Motor neuron (in vitro differentiated cells): Measurements from ENCODE around the gene WIZ. TPM values are rescaled to one million over a fixed set of nuclear protein-coding genes. Genes with fewer than 3 reads are reported as not detected.
"Not testable (repeated sequence)": the region's sequence is repeated elsewhere in the genome, so short reads cannot be mapped to it uniquely, and the experiment has no call there.

Experiments
- ATAC-seq, 8 experiments: fragments of 200-7000 bp; cut with Tn5 transposase; replicated peaks in 6 of 8; 2 replicates each; pipeline ENCODE4 v1.8.0; 2021; ENCODE audit warnings: mild to moderate bottlenecking in 8 of 8, moderate library complexity in 8 of 8
- H3K27ac ChIP-seq, 2 donors: fragments of 250-450 bp; sonication (Bioruptor Pico); 2 replicates each; pipeline ENCODE4 v1.9.0; 2021; ENCODE audit warnings: antibody characterized with exemption in 2 of 2, mild to moderate bottlenecking in 2 of 2, moderate library complexity in 1 of 2
- H3K4me1 ChIP-seq, 2 donors: fragments of 250-450 bp; sonication (Bioruptor Pico); replicated peaks in 1 of 2; 2 replicates each; pipeline ENCODE4 v1.6.1; 2021; ENCODE audit warnings: antibody characterized with exemption in 2 of 2, mild to moderate bottlenecking in 2 of 2, moderate library complexity in 1 of 2
- H3K4me3 ChIP-seq, 5 donors: fragments of 250-450 bp; sonication (Bioruptor Pico); 2 replicates each; pipeline ENCODE4 v1.9.0; 2021; ENCODE audit warnings: antibody characterized with exemption in 5 of 5, mild to moderate bottlenecking in 5 of 5, moderate library complexity in 4 of 5
- WGBS, 10 experiments: fragments of 450-650 bp; shearing (Covaris generic); methylation state at CpG; one replicate each; pipeline ENCODE4 v1.0.0; 2022; 5-methylcytosine and 5-hydroxymethylcytosine counted together
- in situ Hi-C, 9 experiments: fragments of 400-800 bp; cut with MboI; loops; one replicate each; pipeline ENCODE4 v1.15.0; 2021; ENCODE audit warnings: low sequenced_read_pairs in 9 of 9, low pct_unique_long_range_greater_than_20kb in 2 of 9; ENCODE audit not compliant: unreplicated experiment in 9 of 9
- total RNA-seq, 8 experiments: library from RNA; unstranded; fragments of 300-600 nt; gene quantifications; 2 replicates each; pipeline versions ENCODE4 v1.2.3 to v1.2.4, GENCODE V29; 2022

The WIZ gene
- total RNA-seq, 8 experiments from 2014 or later: 10.6 to 34.4 (median 27.0) TPM

GRCh38 chr19:15473821-15474220 lies 24.1 kb upstream of the WIZ start:
- H3K27ac ChIP-seq, in situ Hi-C loops, ATAC-seq, H3K4me1 ChIP-seq, H3K4me3 ChIP-seq: not testable (repeated sequence)
- 24 to 100% (median 49%) methylated on average over 1 to 4 of the region's 4 CpGs for WGBS, 10 experiments

DNA sequence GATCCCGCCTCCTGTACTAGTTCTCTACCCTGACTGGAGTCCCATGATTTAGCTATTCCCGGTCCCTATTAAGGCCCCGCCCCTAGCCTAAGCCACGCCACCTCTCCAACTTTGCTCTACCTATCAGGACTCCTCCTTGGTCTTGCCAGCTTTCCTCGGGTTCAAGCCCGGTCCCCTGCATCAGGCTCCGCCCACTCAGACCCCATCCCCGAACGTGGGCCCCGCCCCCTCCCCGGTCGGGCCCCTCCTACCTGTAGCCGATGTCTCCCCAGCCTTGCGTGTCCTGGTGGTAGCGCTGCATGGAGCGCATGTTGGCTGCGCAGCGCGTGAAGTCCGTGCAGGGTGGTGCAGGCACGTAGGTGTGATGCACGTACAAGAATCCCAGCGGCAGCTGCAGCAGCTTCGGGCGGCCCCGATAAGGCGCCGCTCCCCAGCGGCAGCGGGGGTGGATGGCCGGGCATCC lies 21.9 kb upstream of the WIZ start:
- Histone ChIP-seq H3K27ac (no peak overlapping the region), H3K4me3 (no peak overlapping the region), H3K4me1 (no peaks in the 10 kb centered on the region)
- in situ Hi-C loops: no loop called here
- no peak for ATAC-seq
- 50 to 85% (median 80%) methylated on average over 2 to 9 of the region's 31 CpGs; no CpG with 5 or more reads in 7 of the 10 experiments for WGBS, 10 experiments

GRCh38 chr19:15469513-15470297 lies 19.9 kb upstream of the WIZ start:
- Histone ChIP-seq H3K4me1 (no peaks in the 10 kb centered on the region), H3K27ac (no peak overlapping the region), H3K4me3 (no peak overlapping the region)
- 0 to 60% (median 18%) methylated on average over 1 to 15 of the region's 65 CpGs; no CpG with 5 or more reads in 6 of the 10 experiments for WGBS, 10 experiments
- peak in 3 of 8 experiments; percentile 68 to 94 (median 80) for ATAC-seq
- in situ Hi-C loops: no loop called here

- no peak for ATAC-seq
- no peak overlapping the region for H3K27ac ChIP-seq
- 45 to 80% (median 65%) methylated on average over 2 to 10 of the region's 12 CpGs; no CpG with 5 or more reads in 3 of the 10 experiments for WGBS, 10 experiments
- in situ Hi-C loops: no loop called here
- H3K4me1 ChIP-seq: no peaks in the 10 kb centered on the region
- H3K4me3 ChIP-seq: no peak overlapping the region
Observed at GRCh38 chr19:15468675-15469512, 19.1 kb upstream of the WIZ start.

GRCh38 chr19:15467734-15468214 lies 18.0 kb upstream of the WIZ start:
- in situ Hi-C loops: no loop called here
- Histone ChIP-seq H3K4me3 (no peak overlapping the region), H3K27ac (no peak overlapping the region), H3K4me1 (no peaks in the 10 kb centered on the region)
- no peak for ATAC-seq
- WGBS, 10 experiments: 58 to 88% (median 68%) methylated on average over 1 to 6 of the region's 6 CpGs; no CpG with 5 or more reads in 3 of the 10 experiments

DNA sequence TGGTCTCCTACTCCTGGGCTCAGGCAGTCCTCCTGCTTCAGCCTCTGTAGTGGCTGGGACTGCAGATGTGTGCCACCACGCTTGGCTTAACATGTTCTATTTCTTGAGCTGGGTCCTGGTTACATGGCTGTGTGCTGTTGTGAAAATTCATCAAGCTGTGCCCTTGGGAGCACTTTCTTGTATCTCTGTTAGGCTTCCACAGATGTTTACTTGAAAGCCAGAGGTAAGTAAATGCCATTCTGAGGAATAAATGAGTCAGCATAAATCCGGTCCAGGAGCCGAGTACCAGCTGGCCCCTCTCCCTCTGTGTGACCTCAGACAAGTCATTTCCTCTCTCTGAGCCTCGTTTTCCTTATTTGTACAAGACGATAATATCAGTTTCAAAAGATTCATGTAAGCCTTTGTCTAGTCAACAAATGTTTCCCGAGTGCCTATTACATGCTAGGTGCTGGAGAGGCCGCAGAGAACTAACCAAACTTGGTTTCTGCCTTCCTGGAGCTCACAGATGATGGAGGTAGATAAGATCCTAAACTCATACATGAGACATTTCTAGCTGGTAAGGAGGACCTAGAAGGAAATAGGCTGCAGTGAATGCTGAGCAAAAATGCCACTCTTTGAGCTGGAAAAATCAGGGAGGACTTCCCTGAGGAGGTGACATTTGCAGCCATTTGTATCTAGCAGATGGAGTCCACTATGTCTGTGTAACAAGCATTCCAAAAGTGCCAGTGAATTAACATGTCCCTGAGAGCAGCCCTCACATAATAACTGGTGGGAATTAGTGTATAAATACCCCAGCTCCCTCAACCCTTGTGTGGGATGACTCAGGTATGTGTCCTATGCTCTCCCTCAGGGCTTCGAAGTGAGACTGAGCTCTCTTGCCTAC lies 17.3 kb upstream of the WIZ start:
- 0 to 42% (median 24%) methylated on average over 1 to 7 of the region's 8 CpGs for WGBS, 10 experiments
- no peak for ATAC-seq
- H3K4me3 ChIP-seq: no peak overlapping the region
- in situ Hi-C loops: no loop called here
- H3K27ac ChIP-seq: no peak overlapping the region
- no peaks in the 10 kb centered on the region for H3K4me1 ChIP-seq

GRCh38 chr19:15464394-15465385 lies 14.9 kb upstream of the WIZ start, which contains the start of gene RASAL3:
TSS of gene RASAL3 (minus strand) at chr19:15464544. CDS start at chr19:15464358, 186 bp downstream.
- H3K4me3 ChIP-seq: no peak within 1 kb of the TSS
- 0 to 100% (median 50%) methylated on average over 1 to 7 of the region's 17 CpGs; no CpG with 5 or more reads in 1 of the 10 experiments for WGBS, 10 experiments
- in situ Hi-C loops: no loop called here

DNA sequence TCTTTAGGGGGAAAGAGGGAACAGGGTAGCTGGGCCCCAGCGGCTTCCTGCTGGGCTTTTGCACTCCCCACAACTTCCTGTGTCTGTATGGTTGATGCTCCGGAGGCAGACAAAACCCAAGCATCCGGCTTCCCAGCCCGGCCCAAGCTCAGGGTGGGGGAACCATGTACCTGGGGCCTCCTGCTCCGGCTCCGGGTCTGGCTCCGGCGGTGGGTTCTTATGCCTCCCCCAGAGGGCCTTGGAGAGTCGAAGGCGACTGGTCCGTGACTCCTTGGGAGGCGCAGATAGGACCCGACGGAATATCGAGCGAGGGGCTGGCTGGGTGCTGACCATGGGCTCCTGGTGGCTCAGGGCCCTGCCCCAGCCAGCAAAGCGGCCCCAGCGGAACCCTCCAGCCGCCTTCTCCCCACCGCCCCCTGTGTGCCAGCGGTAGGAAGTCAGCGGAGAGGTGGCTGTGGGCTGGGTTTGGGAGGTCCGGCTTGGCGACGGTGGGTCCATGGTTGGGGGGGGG lies 14.2 kb upstream of the WIZ start:
- WGBS, 10 experiments: 0 to 61% (median 57%) methylated on average over 1 to 12 of the region's 25 CpGs; no CpG with 5 or more reads in 7 of the 10 experiments
- in situ Hi-C loops: no loop called here
- no peaks in the 10 kb centered on the region for H3K4me1 ChIP-seq
- H3K4me3 ChIP-seq: no peak overlapping the region
- no peak overlapping the region for H3K27ac ChIP-seq
- no peak for ATAC-seq

More at GRCh38 chr19:15464394-15465385, 14.9 kb upstream of the WIZ start, which contains the start of gene RASAL3:
- Histone ChIP-seq H3K4me1 (no peaks in the 10 kb centered on the region), H3K27ac (no peak within 1 kb of the TSS)
- no peak for ATAC-seq

DNA sequence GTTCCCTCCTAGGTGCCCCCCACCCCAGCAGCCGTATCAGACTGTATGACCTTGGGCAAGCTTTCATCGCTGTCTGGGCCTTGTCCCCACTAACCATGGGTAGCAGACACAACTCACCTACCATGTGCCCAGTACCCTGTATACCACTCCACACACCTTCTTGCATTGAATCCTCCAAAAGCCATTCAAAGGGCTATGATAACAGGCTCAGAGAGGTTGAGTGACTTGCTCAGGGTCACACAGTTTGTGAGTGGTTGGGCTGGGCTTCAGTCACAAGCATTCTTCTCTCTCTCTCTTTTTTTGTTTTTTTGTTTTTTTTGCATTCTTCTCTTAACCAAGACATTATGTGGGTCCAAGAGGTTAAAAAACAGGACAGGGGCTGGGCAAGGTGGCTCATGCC lies 11.9 kb upstream of the WIZ start:
- ATAC-seq: no peak
- WGBS, 10 experiments: no CpG with 5 or more reads among the region's 2 CpGs
- in situ Hi-C loops: no loop called here
- no peak overlapping the region for H3K4me3 ChIP-seq
- peaks cover 0 to 8% of the 10 kb centered on the region in 2 donors for H3K4me1 ChIP-seq
- H3K27ac ChIP-seq: no peak overlapping the region

DNA sequence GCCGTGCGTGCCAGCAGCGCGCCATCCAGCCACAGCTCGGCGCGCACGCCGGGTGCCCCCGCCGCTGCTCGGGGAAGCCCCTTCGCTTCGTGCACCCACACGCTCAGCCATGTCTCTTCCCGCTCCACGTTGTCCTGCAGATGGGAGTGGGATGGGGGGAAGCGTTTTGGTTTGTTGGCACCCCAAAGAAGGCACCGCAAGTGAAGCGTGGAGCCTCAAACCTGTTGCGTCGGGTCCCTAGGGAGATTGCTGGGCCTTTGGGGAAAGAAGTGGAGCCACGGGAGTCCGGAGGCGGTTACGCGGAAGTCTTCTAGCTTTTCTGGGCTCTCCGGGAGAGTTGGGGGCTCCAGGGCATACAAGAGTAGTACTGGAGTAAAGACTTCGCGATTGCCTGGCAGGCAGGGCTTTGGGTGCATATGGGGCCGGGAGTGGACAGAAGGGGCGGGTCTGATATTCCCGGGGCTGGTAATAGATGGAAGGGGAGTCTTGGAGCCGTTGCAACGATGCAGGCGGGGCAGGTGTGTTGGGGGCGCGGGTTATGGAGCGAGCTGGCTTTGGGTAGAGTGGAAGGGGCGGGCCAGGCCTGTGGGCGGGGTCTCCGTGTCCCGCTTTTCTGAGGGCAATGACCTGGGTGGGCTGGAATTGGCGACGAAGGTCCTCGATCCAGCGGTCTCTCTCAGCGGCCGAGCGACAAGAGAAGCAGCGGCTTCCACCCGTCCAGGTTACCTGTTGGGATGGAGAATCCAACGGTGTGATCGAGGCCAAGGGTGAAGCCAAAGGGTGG lies 8.1 kb upstream of the WIZ start:
- no peak overlapping the region for H3K27ac ChIP-seq
- WGBS, 10 experiments: 0 to 80% (median 10%) methylated on average over 1 to 11 of the region's 54 CpGs; no CpG with 5 or more reads in 5 of the 10 experiments
- ATAC-seq: peak in 2 of 8 experiments; percentile 3 to 8

More for the DNA sequence above, 8.1 kb upstream of the WIZ start:
- Histone ChIP-seq H3K4me3 (peak overlapping the region; percentile 13 to 31 (median 24)), H3K4me1 (peaks cover 2 to 8% of the 10 kb centered on the region in 2 donors)
- in situ Hi-C loops: no loop called here
